Fibroblast of pulmonary artery (primary cell): Measurements from ENCODE around the gene GMDS.

Source experiments
- DNase-seq: peaks from one replicate; pipeline ENCODE4 v3.0.0-alpha.2; 2010; ENCODE audit warnings: low read depth
- H3K4me3 ChIP-seq: replicated peaks from 2 replicates; pipeline ENCODE4 v1.5.1; 2011; ENCODE audit warnings: low read depth, mild to moderate bottlenecking, control low read depth, low read length, moderate library complexity
- CTCF ChIP-seq: IDR thresholded peaks from 2 replicates; pipeline ENCODE4 v1.5.1; 2011; ENCODE audit warnings: mild to moderate bottlenecking, control low read depth, low read length, inconsistent platforms; ENCODE audit errors: missing control alignments

GMDS gene

GRCh38 chr6:1598433-1598832, 647.0 kb downstream of the GMDS start:
- no peak overlapping the region for H3K4me3 ChIP-seq
- no peak for DNase-seq
- TF ChIP-seq CTCF = no peak

DNA sequence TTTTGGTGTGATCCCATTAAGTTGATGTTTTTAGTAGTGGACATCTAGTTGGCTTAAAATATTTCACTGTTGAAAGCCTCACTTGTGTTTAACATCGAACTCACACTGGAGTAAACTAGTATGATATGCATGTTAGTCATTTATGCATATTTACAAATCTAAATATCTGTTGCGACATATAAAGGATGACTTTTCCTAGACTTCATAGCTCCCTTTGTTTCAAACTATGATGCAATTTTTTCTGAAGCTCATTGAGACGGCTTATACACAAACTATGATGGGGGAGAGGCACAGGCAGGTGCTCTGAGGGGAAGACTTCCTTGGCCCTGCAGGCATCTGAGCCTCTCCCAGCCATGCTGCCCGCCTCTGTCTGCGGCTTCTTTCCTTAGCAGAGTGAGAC, 647.5 kb downstream of the GMDS start:
- DNase-seq = peak; percentile 86
- no peak overlapping the region for H3K4me3 ChIP-seq
- no peak for TF ChIP-seq CTCF

DNA sequence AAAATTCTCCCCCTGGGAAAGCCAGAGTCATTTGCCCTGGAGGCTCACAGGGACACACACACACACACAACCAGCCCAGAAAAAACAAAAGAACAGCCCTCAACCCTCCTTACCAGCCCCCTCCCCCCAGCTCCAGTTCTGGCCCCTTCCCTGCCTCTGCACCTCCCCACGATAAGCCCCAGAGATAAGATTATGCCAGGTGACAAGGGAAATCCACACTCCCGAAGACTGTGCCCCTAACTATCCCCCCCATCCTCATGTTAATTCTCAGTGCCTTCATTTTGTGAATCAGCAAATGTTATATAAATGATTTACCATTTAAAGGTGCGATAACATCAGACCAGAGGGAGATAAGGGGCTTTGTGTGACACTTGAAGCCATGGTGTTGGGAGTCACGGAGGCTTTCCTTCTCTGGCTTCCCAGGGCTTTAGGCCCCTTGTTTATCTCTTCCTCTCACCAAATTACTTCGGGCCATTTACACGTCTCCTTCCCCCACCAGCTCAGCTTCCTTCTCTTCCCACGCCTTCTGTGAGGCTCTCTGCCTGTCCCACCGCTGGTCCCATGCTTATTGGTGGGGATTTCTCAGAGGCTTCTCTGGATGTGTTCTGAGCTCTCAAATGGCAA, 648.2 kb downstream of the GMDS start:
- no peak overlapping the region for H3K4me3 ChIP-seq
- DNase-seq = no peak
- TF ChIP-seq CTCF = no peak

DNA sequence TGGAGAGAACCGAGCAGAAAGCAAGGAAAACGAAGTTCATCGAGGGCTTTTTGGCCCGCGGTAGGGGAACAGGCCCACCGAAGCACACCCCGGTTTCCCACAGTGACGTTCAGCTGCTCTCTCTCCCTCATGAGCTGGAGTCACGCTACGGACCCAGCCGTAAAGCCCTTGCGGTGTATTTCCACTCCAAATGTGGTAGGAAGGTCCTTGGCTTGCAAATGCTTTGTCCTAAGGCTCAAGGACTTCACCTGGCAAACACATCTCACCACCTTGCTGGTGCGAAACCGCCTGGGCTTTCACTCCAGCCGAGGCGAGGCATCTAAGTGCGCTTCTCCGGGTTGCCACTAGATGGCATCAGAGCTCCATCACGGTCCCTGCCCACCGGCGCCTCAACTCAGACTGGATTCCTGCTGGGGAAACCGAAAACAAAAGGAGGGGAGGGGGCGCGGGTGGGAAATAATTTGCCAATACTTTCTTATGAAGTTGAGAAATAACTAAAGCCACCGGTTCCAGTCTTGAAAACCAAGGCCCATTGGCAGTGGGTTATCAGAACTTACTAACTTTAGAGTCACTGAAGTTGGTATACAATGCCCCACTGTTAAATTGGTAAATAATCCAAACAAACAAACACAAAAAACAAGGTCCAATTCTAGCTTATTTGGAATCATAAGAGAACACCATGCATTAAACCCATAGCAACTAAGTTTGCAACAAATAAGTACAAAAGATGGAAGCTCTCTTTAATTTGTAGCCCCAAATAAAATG, 649.1 kb downstream of the GMDS start:
- peak overlapping the region; percentile 40 for H3K4me3 ChIP-seq
- peak; percentile 60 for DNase-seq
- peak; percentile 79 for TF ChIP-seq CTCF

- no peak for DNase-seq
- H3K4me3 ChIP-seq = no peak overlapping the region
- no peak for TF ChIP-seq CTCF
These were observed 649.9 kb downstream of the GMDS start for GRCh38 chr6:1595271-1596087.

GRCh38 chr6:1594445-1595200, 650.8 kb downstream of the GMDS start:
- no peak for TF ChIP-seq CTCF
- H3K4me3 ChIP-seq = no peak overlapping the region
- DNase-seq = no peak
